H9 (cell line): ENCODE results near the gene MRPS35. TPM values are rescaled to one million over a fixed set of nuclear protein-coding genes. Genes with fewer than 3 reads are reported as not detected.

Experiments used
- DNase-seq: peaks from one replicate; pipeline ENCODE4 v3.0.0-alpha.2; 2017
- H2AFZ ChIP-seq: one replicate; pipeline ENCODE4 v1.6.1; 2013; ENCODE audit warnings: mild to moderate bottlenecking, low read length, control low read depth, moderate library complexity
- H2AK5ac ChIP-seq: 2 replicates; pipeline ENCODE4 v1.6.1; 2013; ENCODE audit warnings: low read length, control low read depth, mixed read lengths; ENCODE audit not compliant: insufficient read length
- H2BK120ac ChIP-seq: one replicate; pipeline ENCODE4 v1.6.1; 2013; ENCODE audit warnings: low read depth, mild to moderate bottlenecking, low read length, control low read depth, inconsistent platforms; ENCODE audit not compliant: poor library complexity, severe bottlenecking
- H2BK12ac ChIP-seq: 2 replicates; pipeline ENCODE4 v1.6.1; 2013; ENCODE audit warnings: low read length, control low read depth, mixed read lengths, low read depth; ENCODE audit not compliant: insufficient read length
- H2BK15ac ChIP-seq: 2 replicates; pipeline ENCODE4 v1.6.1; 2013; ENCODE audit warnings: low read depth, low read length, control low read depth
- H2BK20ac ChIP-seq: one replicate; pipeline ENCODE4 v1.6.1; 2013; ENCODE audit warnings: low read depth, mild to moderate bottlenecking, low read length, control low read depth, inconsistent platforms; ENCODE audit not compliant: poor library complexity, severe bottlenecking
- H2BK5ac ChIP-seq: 2 replicates; pipeline ENCODE4 v1.6.1; 2013; ENCODE audit warnings: low read length, control low read depth, mixed read lengths; ENCODE audit not compliant: insufficient read length
- H3K14ac ChIP-seq: 2 replicates; pipeline ENCODE4 v1.6.1; 2013; ENCODE audit warnings: low read length, control low read depth; ENCODE audit not compliant: insufficient read depth
- H3K18ac ChIP-seq: 2 replicates; pipeline ENCODE4 v1.6.1; 2013; ENCODE audit warnings: low read depth, mild to moderate bottlenecking, mixed read lengths, low read length, control low read depth; ENCODE audit not compliant: insufficient read length
- H3K23ac ChIP-seq: 2 replicates; pipeline ENCODE4 v1.6.1; 2013; ENCODE audit warnings: low read length, control low read depth, mixed read lengths, low read depth; ENCODE audit not compliant: insufficient read length
- H3K23me2 ChIP-seq: 2 replicates; pipeline ENCODE4 v1.6.1; 2013; ENCODE audit warnings: low read depth, mild to moderate bottlenecking, mixed read lengths, low read length, control low read depth; ENCODE audit not compliant: insufficient read length, poor library complexity, severe bottlenecking
- H3K27ac ChIP-seq: 2 replicates; pipeline ENCODE4 v1.5.1; 2013; ENCODE audit warnings: low read length, control low read depth, mixed read lengths, low read depth; ENCODE audit not compliant: insufficient read length
- H3K27me3 ChIP-seq: 2 replicates; pipeline ENCODE4 v1.6.1; 2013; ENCODE audit warnings: low read length, control low read depth, inconsistent platforms; ENCODE audit not compliant: insufficient read depth
- H3K4ac ChIP-seq: 2 replicates; pipeline ENCODE4 v1.6.1; 2013; ENCODE audit warnings: low read depth, mild to moderate bottlenecking, control low read depth, inconsistent platforms, low read length, moderate library complexity
- H3K4me1 ChIP-seq: 2 replicates; pipeline ENCODE4 v1.6.1; 2013; ENCODE audit warnings: low read length, control low read depth, inconsistent platforms; ENCODE audit not compliant: insufficient read depth
- H3K4me2 ChIP-seq: 2 replicates; pipeline ENCODE4 v1.6.1; 2013; ENCODE audit warnings: low read length, control low read depth, mixed read lengths; ENCODE audit not compliant: insufficient read length, insufficient read depth
- H3K56ac ChIP-seq: 2 replicates; pipeline ENCODE4 v1.6.1; 2013; ENCODE audit warnings: low read depth, mild to moderate bottlenecking, mixed read lengths, low read length, control low read depth; ENCODE audit not compliant: insufficient read length
- H3K79me1 ChIP-seq: 2 replicates; pipeline ENCODE4 v1.6.1; 2013; ENCODE audit warnings: low read depth, mild to moderate bottlenecking, moderate library complexity, low read length, control low read depth, inconsistent platforms; ENCODE audit not compliant: insufficient read depth, poor library complexity, severe bottlenecking
- H3K79me2 ChIP-seq: 2 replicates; pipeline ENCODE4 v1.6.1; 2013; ENCODE audit warnings: low read length, control low read depth, inconsistent platforms; ENCODE audit not compliant: insufficient read depth
- H3K9ac ChIP-seq: 2 replicates; pipeline ENCODE4 v1.6.1; 2013; ENCODE audit warnings: low read length, control low read depth, mixed read lengths; ENCODE audit not compliant: insufficient read length; ENCODE audit errors: extremely low read depth
- H3K9me3 ChIP-seq: one replicate; pipeline ENCODE4 v1.6.1; 2013; ENCODE audit warnings: low read depth, low read length, inconsistent platforms; ENCODE audit not compliant: control insufficient read depth
- H3T11ph ChIP-seq: one replicate; pipeline ENCODE4 v1.6.1; 2013; ENCODE audit warnings: mild to moderate bottlenecking, low read length, control low read depth, inconsistent platforms
- H4K20me1 ChIP-seq: one replicate; pipeline ENCODE4 v1.6.1; 2013; ENCODE audit not compliant: control insufficient read depth, insufficient read length, insufficient read depth
- H4K5ac ChIP-seq: 2 replicates; pipeline ENCODE4 v1.6.1; 2013; ENCODE audit warnings: low read depth, mild to moderate bottlenecking, mixed read lengths, low read length, control low read depth; ENCODE audit not compliant: insufficient read length
- H4K8ac ChIP-seq: replicated peaks from 2 replicates; pipeline ENCODE4 v1.6.1; 2013; ENCODE audit warnings: low read length, control low read depth, mixed read lengths, low read depth; ENCODE audit not compliant: insufficient read length
- H4K91ac ChIP-seq: 2 replicates; pipeline ENCODE4 v1.6.1; 2013; ENCODE audit warnings: low read depth, mild to moderate bottlenecking, moderate library complexity, mixed read lengths, low read length, control low read depth; ENCODE audit not compliant: insufficient read length
- H3K27ac Mint-ChIP-seq, 3 experiments: 2 replicates in 2 of 3; 3 replicates in 1 of 3; pipeline ENCODE4 v1.8.0; 2020 to 2021; ENCODE audit warnings: mixed read lengths in 3 of 3, mild to moderate bottlenecking in 1 of 3, moderate library complexity in 1 of 3
- H3K27me3 Mint-ChIP-seq: 2 replicates; pipeline ENCODE4 v1.8.0; 2021; ENCODE audit warnings: low read depth, mild to moderate bottlenecking, moderate library complexity, mixed read lengths
- H3K36me3 Mint-ChIP-seq, 3 experiments: 2 replicates in 2 of 3; 3 replicates in 1 of 3; pipeline ENCODE4 v1.8.0; 2020 to 2021; ENCODE audit warnings: low read depth in 3 of 3, mixed read lengths in 3 of 3; ENCODE audit not compliant: insufficient read depth in 1 of 3
- H3K4me1 Mint-ChIP-seq, 2 experiments: 2 replicates each; pipeline ENCODE4 v1.8.0; 2020; ENCODE audit warnings: mixed read lengths in 2 of 2
- H3K4me3 Mint-ChIP-seq, 2 experiments: 2 replicates in 1 of 2; 3 replicates in 1 of 2; pipeline ENCODE4 v1.8.0; 2020 to 2021; ENCODE audit warnings: mild to moderate bottlenecking in 2 of 2, mixed read lengths in 2 of 2, moderate library complexity in 1 of 2
- H3K9me3 Mint-ChIP-seq, 2 experiments: 2 replicates in 1 of 2; 3 replicates in 1 of 2; pipeline ENCODE4 v1.8.0; 2020; ENCODE audit warnings: mild to moderate bottlenecking in 2 of 2, mixed read lengths in 2 of 2, moderate library complexity in 1 of 2
- whole genome bisulfite sequencing: extraction: QIAGEN DNeasy Blood & Tissue Kit; methylation state at CpG from one replicate; pipeline ENCODE4 v1.1.7; 2013; ENCODE audit warnings: missing lambda C conversion rate, low lambda C conversion rate, mixed read lengths; ENCODE audit not compliant: insufficient read length; ENCODE audit errors: extremely low coverage; 5-methylcytosine and 5-hydroxymethylcytosine counted together
- total RNA-seq: library from RNA; stranded (reverse); gene quantifications from 2 replicates; pipeline ENCODE4 v1.2.1, GENCODE V29; 2021
- TF ChIP-seq, protein P1 (sequence below): fragments of 200-600 bp; sonication (generic); conservative IDR thresholded peaks from 3 replicates; pipeline ENCODE4 v1.8.0; 2021; ENCODE audit warnings: antibody characterized with exemption, mild to moderate bottlenecking

Gene MRPS35
- total RNA-seq, 1 experiment from 2014 or later, result 45.4 TPM

DNA sequence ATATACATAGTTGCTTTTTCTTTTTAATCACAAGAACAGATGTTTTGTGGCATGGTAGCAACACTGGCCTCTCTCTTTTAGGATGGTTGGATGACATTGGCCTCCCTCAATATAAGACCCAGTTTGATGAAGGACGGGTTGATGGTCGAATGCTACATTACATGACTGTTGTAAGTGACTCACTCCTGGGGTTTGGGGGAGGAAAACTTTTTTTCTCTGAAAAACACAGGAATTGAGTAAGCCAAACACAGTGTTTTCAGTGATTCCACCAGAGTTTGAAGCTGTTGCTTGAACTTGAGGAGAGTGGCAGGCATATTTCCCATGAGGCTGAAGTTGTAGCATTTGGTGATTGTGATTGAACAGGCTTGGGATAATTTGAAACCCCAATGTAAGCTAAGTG lies 28.1 kb upstream of the MRPS35 start:
- H3K36me3 Mint-ChIP-seq, result peaks cover 7 to 38% (median 19%) of the 10 kb centered on the region in 3 experiments; a peak in 6 of 7 replicates

More for the DNA sequence above, 28.1 kb upstream of the MRPS35 start:
- no peak overlapping the region for H3K18ac ChIP-seq
- H3K79me1 ChIP-seq, result no peaks in the 10 kb centered on the region
- H2BK20ac ChIP-seq, result no peak overlapping the region
- no peak overlapping the region for H3K14ac ChIP-seq
- H2BK12ac ChIP-seq, result no peak overlapping the region
- no peak overlapping the region for H3K23ac ChIP-seq
- H3K9me3 ChIP-seq, result no peaks in the 10 kb centered on the region
- no peak overlapping the region for H3K9ac ChIP-seq
- no peak overlapping the region for H2BK120ac ChIP-seq
- H3K4me1 ChIP-seq, result no peaks in the 10 kb centered on the region
- TF ChIP-seq, protein P1, sequence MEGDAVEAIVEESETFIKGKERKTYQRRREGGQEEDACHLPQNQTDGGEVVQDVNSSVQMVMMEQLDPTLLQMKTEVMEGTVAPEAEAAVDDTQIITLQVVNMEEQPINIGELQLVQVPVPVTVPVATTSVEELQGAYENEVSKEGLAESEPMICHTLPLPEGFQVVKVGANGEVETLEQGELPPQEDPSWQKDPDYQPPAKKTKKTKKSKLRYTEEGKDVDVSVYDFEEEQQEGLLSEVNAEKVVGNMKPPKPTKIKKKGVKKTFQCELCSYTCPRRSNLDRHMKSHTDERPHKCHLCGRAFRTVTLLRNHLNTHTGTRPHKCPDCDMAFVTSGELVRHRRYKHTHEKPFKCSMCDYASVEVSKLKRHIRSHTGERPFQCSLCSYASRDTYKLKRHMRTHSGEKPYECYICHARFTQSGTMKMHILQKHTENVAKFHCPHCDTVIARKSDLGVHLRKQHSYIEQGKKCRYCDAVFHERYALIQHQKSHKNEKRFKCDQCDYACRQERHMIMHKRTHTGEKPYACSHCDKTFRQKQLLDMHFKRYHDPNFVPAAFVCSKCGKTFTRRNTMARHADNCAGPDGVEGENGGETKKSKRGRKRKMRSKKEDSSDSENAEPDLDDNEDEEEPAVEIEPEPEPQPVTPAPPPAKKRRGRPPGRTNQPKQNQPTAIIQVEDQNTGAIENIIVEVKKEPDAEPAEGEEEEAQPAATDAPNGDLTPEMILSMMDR, result no peak
- no peak overlapping the region for H4K91ac ChIP-seq
- H3K4me3 Mint-ChIP-seq, result no peak overlapping the region
- H3K4me1 Mint-ChIP-seq, result peaks cover 7 to 11% of the 10 kb centered on the region in 2 experiments
- no peaks in the 10 kb centered on the region for H3K27me3 Mint-ChIP-seq
- no peaks in the 10 kb centered on the region for H3K27me3 ChIP-seq
- no peak overlapping the region for H3K27ac ChIP-seq
- H2AFZ ChIP-seq, result no peak overlapping the region
- no peak overlapping the region for H3K4me2 ChIP-seq
- H3T11ph ChIP-seq, result no peak overlapping the region
- no peak overlapping the region for H2BK5ac ChIP-seq
- H2BK15ac ChIP-seq, result no peak overlapping the region
- no peak for DNase-seq
- no peak overlapping the region for H4K8ac ChIP-seq
- no peak overlapping the region for H2AK5ac ChIP-seq
- no peak overlapping the region for H3K27ac Mint-ChIP-seq
- no peak overlapping the region for H3K56ac ChIP-seq
- no peaks in the 10 kb centered on the region for H4K20me1 ChIP-seq
- no peak overlapping the region for H4K5ac ChIP-seq
- H3K79me2 ChIP-seq, result no peaks in the 10 kb centered on the region
- H3K4ac ChIP-seq, result no peak overlapping the region
- H3K9me3 Mint-ChIP-seq, result no peaks in the 10 kb centered on the region
- H3K23me2 ChIP-seq, result no peaks in the 10 kb centered on the region
- no CpG with 5 or more reads among the region's 2 CpGs for WGBS
